Measurements from ENCODE around the gene GEMIN4.
"Not testable (repeated sequence)": the region's sequence is repeated elsewhere in the genome, so short reads cannot be mapped to it uniquely, and the experiment has no call there.

GEMIN4 gene

DNA sequence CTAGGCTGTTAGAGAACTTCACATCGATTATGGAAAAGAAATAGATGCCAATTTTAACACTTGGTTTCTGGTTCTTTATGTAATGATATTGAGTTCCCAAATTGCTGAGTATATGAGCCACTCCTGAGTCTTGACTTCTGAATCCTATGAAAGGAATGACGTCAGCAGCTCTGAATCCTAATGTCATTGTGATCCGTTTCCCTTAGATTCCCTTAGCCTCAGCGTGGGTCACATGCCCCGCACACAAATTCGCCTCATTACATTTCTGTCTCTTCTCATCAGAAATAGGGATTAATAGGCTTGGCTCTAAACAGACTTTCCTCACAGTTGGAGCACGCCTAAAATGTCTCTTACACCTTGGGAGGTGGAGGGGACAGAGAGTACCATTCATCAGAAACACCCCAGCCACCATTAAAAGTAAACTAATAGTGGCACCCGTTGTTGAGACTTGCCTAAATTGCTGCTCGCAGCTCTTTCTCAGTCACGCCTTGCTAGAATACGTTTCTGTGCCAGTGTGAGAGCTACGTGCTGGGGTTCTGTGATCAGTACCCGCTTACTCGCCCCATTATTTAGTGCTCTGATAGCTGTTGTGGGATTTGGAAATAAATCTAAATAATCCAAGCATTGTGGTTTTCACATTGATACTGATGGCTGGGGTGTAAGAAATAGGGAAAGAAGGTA lies 37.2 kb upstream of the GEMIN4 start:
- in situ Hi-C loops (cut with HindIII; ENCODE audit: low sequenced_read_pairs) = loop anchor here (25.0 kb wide), 1 partner anchor 198 kb away; the partner anchor contains the start of genes NXN and TIMM22
- no peak overlapping the region for H3K4me3 ChIP-seq (ENCODE audit: low read depth, low read length)
- DNase-seq (ENCODE audit: low read depth) = no peak
- TF ChIP-seq, protein P1, sequence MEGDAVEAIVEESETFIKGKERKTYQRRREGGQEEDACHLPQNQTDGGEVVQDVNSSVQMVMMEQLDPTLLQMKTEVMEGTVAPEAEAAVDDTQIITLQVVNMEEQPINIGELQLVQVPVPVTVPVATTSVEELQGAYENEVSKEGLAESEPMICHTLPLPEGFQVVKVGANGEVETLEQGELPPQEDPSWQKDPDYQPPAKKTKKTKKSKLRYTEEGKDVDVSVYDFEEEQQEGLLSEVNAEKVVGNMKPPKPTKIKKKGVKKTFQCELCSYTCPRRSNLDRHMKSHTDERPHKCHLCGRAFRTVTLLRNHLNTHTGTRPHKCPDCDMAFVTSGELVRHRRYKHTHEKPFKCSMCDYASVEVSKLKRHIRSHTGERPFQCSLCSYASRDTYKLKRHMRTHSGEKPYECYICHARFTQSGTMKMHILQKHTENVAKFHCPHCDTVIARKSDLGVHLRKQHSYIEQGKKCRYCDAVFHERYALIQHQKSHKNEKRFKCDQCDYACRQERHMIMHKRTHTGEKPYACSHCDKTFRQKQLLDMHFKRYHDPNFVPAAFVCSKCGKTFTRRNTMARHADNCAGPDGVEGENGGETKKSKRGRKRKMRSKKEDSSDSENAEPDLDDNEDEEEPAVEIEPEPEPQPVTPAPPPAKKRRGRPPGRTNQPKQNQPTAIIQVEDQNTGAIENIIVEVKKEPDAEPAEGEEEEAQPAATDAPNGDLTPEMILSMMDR (IDR thresholded peaks at IDR 0.05; ENCODE audit: low read depth, low read length, missing control alignments) = no peak

GRCh38 chr17:788551-788950 lies 36.5 kb upstream of the GEMIN4 start:
- TF ChIP-seq, protein P1 (IDR thresholded peaks at IDR 0.05; ENCODE audit: low read depth, low read length, missing control alignments) = no peak

DNA sequence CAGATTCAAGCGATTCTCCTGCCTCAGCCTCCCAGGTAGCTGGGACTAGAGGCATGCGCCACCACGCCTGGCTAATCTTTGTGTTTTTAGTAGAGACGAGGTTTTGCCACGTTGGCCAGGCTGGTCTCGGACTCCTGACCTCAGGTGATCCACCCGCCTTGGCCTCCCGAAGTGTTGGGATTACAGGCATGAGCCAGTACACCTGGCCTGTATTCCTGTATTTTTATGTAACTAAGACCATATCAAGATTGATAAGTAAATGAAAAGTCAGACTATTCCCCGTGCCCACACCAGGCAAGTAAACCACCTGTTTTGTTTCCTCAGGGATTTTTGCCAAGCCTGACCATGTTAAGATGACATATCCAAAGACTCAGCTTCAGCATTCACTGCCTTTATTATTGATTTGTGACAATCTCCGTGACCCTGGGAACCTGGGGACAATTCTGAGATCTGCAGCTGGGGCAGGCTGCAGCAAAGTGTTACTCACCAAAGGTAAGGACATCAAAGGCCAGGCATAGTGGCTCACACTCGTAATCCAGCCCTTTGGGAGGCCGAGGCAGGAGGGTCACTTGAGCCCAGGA lies 35.7 kb upstream of the GEMIN4 start:
- in situ Hi-C loops (cut with HindIII; ENCODE audit: low sequenced_read_pairs) = loop anchor here (25.0 kb wide), 1 partner anchor 200 kb away; the partner anchor contains the start of genes NXN and TIMM22
- H3K4me3 ChIP-seq (ENCODE audit: low read depth, low read length) = no peak overlapping the region
- TF ChIP-seq, protein P1 (IDR thresholded peaks at IDR 0.05; ENCODE audit: low read depth, low read length, missing control alignments) = no peak

More at GRCh38 chr17:788551-788950, 36.5 kb upstream of the GEMIN4 start:
- in situ Hi-C loops (cut with HindIII; ENCODE audit: low sequenced_read_pairs) = loop anchor here (25.0 kb wide), 1 partner anchor 199 kb away; the partner anchor contains the start of genes NXN and TIMM22
- DNase-seq (ENCODE audit: low read depth) = no peak
- no peak overlapping the region for H3K4me3 ChIP-seq (ENCODE audit: low read depth, low read length)

DNA sequence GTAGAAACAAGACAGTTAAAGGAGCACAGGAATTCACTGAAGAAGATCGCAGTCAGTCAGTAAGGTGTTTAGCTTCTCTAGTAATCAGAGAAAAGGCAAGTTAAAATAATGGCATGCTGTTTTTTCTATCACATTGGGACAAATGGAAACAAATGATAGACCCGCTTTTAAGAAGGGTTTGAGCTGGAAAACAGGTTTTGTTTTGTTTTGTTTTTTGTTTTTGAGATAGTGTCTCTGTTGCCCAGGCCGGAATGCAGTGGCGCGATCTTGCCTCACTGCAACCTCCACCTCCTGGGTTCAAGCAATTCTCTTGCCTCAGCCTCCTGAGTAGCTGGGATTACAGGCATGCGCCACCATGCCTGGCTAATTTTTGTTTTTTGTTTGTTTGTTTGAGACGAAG lies 33.8 kb upstream of the GEMIN4 start:
- DNase-seq (ENCODE audit: low read depth); H3K4me3 ChIP-seq (ENCODE audit: low read depth, low read length): not testable (repeated sequence)
- in situ Hi-C loops (cut with HindIII; ENCODE audit: low sequenced_read_pairs) = loop anchor here (25.0 kb wide), 1 partner anchor 201 kb away; the partner anchor contains the start of genes NXN and TIMM22

More for the DNA sequence above, 35.7 kb upstream of the GEMIN4 start:
- DNase-seq (ENCODE audit: low read depth) = no peak

GRCh38 chr17:784143-784542 lies 32.1 kb upstream of the GEMIN4 start:
- TF ChIP-seq, protein P1 (IDR thresholded peaks at IDR 0.05; ENCODE audit: low read depth, low read length, missing control alignments) = no peak
- DNase-seq (ENCODE audit: low read depth) = no peak
- no peak overlapping the region for H3K4me3 ChIP-seq (ENCODE audit: low read depth, low read length)
- in situ Hi-C loops (cut with HindIII; ENCODE audit: low sequenced_read_pairs) = loop anchor here (25.0 kb wide), 1 partner anchor 203 kb away; the partner anchor contains the start of genes NXN and TIMM22

GRCh38 chr17:781805-782731 lies 30.0 kb upstream of the GEMIN4 start, which contains the start of the genes GLOD4 and MRM3:
Gene GLOD4 (minus strand): TSS chr17:782280. CDS start chr17:782255, 25 bp downstream.
Gene MRM3 (plus strand): TSS chr17:782353. CDS start chr17:782379, 26 bp downstream.
- peak within 1 kb of the TSS; percentile 99 for H3K4me3 ChIP-seq (ENCODE audit: low read depth, low read length)
- in situ Hi-C loops (cut with HindIII; ENCODE audit: low sequenced_read_pairs) = loop anchor here (25.0 kb wide), 1 partner anchor 205 kb away; the partner anchor contains the start of genes NXN and TIMM22
- TF ChIP-seq, protein P1 (IDR thresholded peaks at IDR 0.05; ENCODE audit: low read depth, low read length, missing control alignments) = no peak
- peak; percentile 66 for DNase-seq (ENCODE audit: low read depth)
